GM18520 (cell line): Measurements from ENCODE around the gene DNAJA3.

Experiments
- ATAC-seq: cut with Tn5 transposase; IDR thresholded peaks from one replicate; pipeline ENCODE4 v1.9.1; 2021; ENCODE audit not compliant: unreplicated experiment

The DNAJA3 gene

GRCh38 chr16:4433228-4433627 is 7.6 kb downstream of the DNAJA3 start:
- ATAC-seq = no peak

GRCh38 chr16:4433914-4434787 is 8.5 kb downstream of the DNAJA3 start:
- ATAC-seq = no peak

- no peak for ATAC-seq
These were observed 9.8 kb downstream of the DNAJA3 start for GRCh38 chr16:4435337-4436067.

GRCh38 chr16:4437366-4437765 is 11.7 kb downstream of the DNAJA3 start:
- ATAC-seq = no peak

GRCh38 chr16:4442371-4442770 is 16.7 kb downstream of the DNAJA3 start:
- no peak for ATAC-seq

GRCh38 chr16:4443271-4443670 is 17.6 kb downstream of the DNAJA3 start:
- no peak for ATAC-seq

- ATAC-seq = no peak
These were observed 18.3 kb downstream of the DNAJA3 start for GRCh38 chr16:4443986-4444385.

GRCh38 chr16:4450430-4450829 is 24.8 kb downstream of the DNAJA3 start:
- no peak for ATAC-seq

- ATAC-seq = no peak
These were observed 25.4 kb downstream of the DNAJA3 start for GRCh38 chr16:4450931-4451519.

- no peak for ATAC-seq
These were observed 27.0 kb downstream of the DNAJA3 start for GRCh38 chr16:4452674-4453073.

- no peak for ATAC-seq
These were observed 29.0 kb downstream of the DNAJA3 start for GRCh38 chr16:4454623-4455022.

GRCh38 chr16:4455081-4455480 is 29.4 kb downstream of the DNAJA3 start:
- no peak for ATAC-seq

- ATAC-seq = no peak
These were observed 30.3 kb downstream of the DNAJA3 start for GRCh38 chr16:4455951-4456350.

GRCh38 chr16:4460936-4461249 is 35.2 kb downstream of the DNAJA3 start:
- no peak for ATAC-seq

- ATAC-seq = no peak
These were observed 35.8 kb downstream of the DNAJA3 start for GRCh38 chr16:4461250-4462085.

- ATAC-seq = no peak
These were observed 38.0 kb downstream of the DNAJA3 start for GRCh38 chr16:4463522-4464163.

GRCh38 chr16:4465977-4466779 is 40.5 kb downstream of the DNAJA3 start:
- no peak for ATAC-seq

- ATAC-seq = no peak
These were observed 42.2 kb downstream of the DNAJA3 start for GRCh38 chr16:4467916-4468315.

- no peak for ATAC-seq
These were observed 43.3 kb downstream of the DNAJA3 start for GRCh38 chr16:4468972-4469371.

GRCh38 chr16:4471869-4472268 is 46.2 kb downstream of the DNAJA3 start:
- ATAC-seq = no peak
